LoVo (cell line): ENCODE measurements around the gene ORAI2.
A peak's percentile ranks its signal among the peaks of the same experiment; 100 is the strongest.

Experiments used
- DNase-seq: peaks from one replicate; pipeline ENCODE4 v3.0.0-alpha.2; 2016; ENCODE audit warnings: low spot score

Gene ORAI2

DNA sequence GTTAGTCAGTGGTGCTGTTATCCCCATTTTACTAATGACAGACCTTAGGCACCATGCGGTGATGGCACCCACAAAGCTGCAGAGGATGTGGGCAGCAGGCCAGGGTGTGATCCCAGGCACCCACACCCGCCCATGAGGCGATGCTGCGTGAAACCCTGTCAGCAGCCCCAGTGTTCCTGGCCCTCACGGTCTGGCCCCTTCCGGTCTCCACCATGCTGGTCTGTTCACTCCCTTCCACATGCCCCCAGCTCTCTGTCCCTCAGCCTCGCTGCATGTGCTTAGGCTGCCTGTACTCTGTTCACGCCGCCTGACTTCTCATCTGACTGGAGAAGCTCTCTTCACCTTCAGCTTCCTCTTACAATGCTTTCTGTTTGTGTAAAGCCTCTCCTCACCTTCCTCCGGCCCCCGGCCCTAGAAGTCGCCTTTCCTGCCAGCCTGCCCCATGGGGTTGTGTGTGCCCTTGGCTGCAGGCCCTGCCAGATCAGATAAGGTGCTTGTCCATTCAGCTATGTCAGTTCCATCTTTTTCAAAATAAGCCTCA is 17.6 kb upstream of the ORAI2 start:
- no peak for DNase-seq

- no peak for DNase-seq
Measured at GRCh38 chr7:102416406-102416805, 17.0 kb upstream of the ORAI2 start.

GRCh38 chr7:102417105-102417504 is 16.3 kb upstream of the ORAI2 start:
- no peak for DNase-seq

DNA sequence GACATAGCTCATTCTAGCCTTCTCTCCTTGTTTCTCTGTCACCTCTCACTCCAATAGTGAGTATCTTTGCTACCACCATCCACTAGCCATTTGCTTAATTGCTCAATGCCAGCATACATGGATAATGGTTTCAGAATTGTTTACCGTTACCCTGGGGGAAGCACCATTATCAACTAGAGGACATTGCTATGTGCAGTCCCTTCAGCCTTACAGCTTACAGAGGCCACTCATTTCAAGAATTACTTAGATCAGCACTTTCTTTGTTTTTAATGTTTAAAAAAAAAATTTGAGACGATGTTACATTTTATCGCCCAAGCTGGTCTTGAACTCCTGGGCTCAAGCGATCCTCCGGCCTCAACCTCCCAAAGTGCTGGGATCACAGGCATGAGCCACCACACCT is 14.8 kb upstream of the ORAI2 start:
- no peak for DNase-seq

- no peak for DNase-seq
Measured at GRCh38 chr7:102421706-102422240, 11.6 kb upstream of the ORAI2 start.

- no peak for DNase-seq
Measured at GRCh38 chr7:102424129-102424551, 9.2 kb upstream of the ORAI2 start.

DNA sequence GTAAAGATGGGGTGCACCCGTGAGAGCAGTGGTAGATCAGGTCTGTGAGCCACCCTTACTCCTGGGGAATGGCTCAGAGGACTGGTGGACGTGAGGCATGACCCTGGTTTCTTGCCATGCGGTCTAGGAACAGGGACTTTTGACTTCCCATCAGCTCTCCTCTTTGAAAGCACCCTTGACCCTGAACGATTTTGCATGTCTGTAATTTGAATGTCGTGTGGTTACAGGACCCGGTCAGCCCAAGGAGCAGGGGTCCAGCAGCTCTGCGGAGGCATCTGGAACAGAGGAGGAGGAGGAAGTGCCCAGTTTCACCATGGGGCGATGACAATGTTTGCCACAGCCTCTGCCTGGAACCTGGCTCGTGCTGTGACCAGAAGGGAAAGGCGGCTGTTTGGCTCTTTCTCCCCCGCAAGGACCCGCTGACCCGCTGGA is 8.6 kb upstream of the ORAI2 start:
- DNase-seq = no peak

DNA sequence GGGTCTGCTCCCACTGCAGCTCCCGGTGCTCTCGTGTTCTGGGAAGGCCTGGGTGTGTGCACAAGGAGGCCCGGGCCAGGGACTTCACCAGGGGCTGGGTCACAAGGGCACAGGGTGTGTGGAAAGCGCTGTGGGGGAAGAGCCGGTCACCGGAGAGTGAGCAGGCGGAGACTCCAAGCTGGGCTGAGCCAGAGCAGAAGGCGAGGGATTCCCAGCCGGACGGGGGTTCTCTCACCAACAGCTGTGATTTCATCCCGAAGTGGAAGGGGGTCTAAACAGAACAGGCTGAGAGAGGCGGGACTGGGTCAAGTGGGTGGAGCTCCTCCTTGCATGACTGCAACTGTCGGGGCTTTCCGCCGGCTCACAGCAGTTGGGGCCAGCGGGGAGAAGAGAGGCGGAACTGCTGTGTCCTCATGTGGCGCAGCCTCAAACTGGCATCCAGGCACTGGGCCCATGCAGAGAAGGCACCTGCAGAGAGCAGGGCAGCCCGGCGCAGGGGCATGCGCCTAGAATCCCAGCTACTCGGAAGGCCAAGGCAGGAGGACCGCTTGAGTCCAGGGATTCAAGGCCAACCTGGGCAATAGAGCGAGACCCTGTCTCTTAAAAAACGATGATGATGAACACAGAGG is 7.6 kb upstream of the ORAI2 start:
- DNase-seq = no peak

DNA sequence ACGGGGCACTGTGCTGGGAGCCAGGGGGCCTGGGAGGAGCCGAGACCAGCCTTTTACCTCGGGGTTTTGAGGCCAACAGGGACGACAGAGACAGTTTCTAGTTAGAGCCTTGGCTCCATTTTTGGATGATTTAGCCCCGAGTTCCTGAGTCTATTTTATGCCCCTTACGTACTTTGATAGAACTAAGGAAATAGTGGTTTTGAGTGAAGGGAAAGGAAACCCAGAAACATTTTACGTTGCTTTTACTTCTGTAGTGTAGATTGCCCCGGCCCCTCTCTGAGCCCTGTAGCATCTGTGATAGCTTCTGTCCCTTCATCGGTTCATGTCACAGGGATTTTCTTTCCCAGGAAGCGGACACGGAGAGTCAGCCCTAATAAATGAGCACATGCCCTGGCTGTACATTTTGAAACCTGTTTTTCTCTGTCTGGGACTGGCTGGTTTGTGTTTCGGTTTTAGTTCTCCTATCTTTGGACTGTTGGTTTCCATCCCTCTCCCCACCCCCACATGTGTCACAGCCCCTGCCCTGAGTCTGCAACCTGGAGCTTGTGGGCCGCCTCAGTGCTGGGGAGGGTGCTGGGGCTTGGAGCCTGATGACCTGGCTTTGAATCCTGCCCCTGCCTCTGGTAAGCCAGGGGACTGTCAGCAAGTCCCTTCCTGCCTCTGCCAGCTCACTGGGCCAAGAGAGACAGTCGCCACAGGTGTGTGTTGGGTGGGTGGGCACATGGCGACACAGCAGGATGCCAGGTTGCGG is 6.9 kb upstream of the ORAI2 start:
- no peak for DNase-seq

DNA sequence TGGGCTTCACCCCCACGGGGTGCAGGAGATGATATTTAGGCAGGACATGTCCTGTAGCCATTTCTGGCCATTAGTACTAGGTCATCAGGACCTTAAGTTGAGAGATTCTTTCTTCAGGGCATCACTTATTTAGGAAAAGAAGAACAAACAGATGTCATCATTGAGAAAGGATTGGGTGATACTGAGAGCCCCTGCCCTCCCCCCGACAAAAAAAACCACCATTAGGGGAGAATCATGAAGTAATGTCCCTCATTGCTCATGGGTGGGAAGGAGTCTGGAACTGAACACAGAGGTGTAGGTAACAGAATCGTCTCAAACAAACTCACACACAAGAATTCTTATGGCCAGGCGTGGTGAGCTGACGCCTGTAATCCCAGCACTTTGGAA is 6.4 kb upstream of the ORAI2 start:
- no peak for DNase-seq

GRCh38 chr7:102429141-102429899 is 4.1 kb upstream of the ORAI2 start:
- DNase-seq = no peak

- DNase-seq = peak; percentile 41
Measured at GRCh38 chr7:102431617-102432298, 1.6 kb upstream of the ORAI2 start.

GRCh38 chr7:102432442-102433218 is 745 bp upstream of the ORAI2 start:
- no peak for DNase-seq

DNA sequence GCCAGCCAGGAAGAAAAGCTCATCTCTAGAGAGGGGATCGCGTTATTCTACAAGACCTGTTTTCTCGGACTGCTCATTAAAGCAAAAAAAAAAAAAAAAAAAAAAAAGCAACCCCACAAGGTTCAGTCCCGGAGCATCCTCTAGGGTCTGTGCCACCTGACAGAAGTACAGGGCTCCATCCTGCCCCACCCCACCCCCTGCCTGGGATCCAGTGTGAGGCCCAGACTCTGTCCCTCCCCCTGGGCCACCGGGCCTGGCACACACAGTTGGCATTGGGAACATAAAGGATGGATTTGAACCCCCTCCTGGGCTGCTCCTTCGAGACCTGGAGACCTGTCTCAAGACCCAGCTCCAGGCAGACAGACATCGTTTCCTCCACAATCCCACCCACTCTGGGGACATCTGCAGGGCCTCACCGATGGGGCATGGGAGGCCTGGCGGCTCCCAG is 688 bp downstream of the ORAI2 start:
- DNase-seq = no peak

GRCh38 chr7:102436118-102436517 is 2.7 kb downstream of the ORAI2 start:
- DNase-seq = no peak

DNA sequence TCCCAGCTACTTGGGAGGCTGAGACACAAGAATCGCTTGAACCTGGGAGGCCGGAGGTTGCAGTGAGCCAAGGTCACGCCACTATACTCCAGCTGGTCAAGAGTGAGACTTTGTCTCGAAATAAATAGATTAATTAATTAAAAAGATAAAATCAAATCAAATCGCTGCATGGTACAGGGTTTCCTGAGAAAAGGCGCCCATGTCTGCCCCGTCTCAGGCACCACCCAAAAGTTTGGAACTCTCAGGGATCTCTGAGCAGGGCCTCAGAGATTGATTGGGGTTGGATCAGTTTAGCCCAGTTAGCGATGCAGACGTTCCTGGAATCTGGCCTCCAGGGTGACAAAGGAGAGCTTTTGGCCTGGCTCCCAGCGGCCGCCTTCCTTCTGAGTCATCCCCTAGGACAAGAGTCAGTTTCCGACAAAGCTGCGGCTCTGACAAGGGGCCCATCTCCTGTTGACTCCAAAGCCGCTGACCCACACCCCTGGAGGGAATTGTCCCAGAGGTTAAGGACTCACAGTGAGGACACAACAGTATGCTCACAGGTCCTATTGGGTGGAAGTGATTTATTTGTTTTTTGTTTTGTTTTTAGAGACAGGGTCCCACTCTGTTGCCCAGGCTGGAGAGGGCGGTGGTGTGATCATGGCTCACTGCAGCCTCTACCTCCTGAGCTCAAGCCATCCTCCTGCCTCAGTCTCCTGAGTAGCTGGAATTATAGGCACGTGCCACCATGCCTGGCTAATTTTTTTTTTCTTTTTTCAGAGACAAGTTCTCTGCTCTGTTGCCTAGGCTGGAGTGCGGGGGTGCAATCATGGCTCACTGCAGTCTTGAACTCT is 6.8 kb downstream of the ORAI2 start:
- DNase-seq = peak; percentile 64

- no peak for DNase-seq
Measured at GRCh38 chr7:102444961-102445673, 11.7 kb downstream of the ORAI2 start.

DNA sequence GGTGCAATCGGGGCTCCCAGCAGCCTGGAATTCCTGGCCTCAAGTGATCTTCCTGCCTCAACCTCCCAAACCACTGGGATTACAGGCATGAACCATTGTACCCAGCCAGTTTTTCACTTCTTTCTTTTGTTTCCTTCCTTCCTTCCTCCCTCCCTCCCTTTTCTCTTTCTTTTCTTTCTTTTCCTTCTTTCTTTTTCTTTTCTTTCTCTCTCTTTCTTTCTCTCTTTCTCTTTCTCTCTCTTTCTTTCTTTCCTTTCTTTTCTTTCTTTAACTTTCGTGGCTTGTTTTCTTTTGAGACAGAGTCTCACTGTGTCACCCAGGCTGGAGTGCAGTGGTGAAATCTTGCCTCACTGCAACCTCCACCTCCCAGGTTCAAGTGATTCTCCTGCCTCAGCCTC is 12.3 kb downstream of the ORAI2 start:
- DNase-seq = no peak

DNA sequence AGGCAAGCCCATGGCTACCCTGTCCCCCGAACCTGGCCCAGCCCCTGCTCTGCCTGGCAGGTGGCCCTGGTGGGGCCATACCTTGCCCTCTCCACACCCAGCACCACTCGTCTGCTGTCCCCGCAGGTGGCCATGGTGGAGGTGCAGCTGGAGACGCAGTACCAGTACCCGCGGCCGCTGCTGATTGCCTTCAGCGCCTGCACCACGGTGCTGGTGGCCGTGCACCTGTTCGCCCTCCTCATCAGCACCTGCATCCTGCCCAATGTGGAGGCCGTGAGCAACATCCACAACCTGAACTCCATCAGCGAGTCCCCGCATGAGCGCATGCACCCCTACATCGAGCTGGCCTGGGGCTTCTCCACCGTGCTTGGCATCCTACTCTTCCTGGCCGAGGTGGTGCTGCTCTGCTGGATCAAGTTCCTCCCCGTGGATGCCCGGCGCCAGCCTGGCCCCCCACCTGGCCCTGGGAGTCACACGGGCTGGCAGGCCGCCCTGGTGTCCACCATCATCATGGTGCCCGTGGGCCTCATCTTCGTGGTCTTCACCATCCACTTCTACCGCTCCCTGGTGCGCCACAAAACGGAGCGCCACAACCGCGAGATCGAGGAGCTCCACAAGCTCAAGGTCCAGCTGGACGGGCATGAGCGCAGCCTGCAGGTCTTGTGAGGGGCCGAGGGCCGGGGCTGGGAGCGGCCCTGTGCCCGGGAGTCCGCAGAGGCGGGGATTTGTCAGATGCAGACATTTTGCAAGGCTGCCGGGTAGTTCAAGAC is 13.2 kb downstream of the ORAI2 start:
- no peak for DNase-seq
